K562 (cell line): Measurements from ENCODE around the gene IGFBPL1. TPM values are rescaled to one million over a fixed set of nuclear protein-coding genes. Genes with fewer than 3 reads are reported as not detected.

Experiments used
- ATAC-seq: fragments of 200-7000 bp; cut with Tn5 transposase; 3 replicates; pipeline ENCODE4 v1.9.1; 2020; ENCODE audit warnings: moderate library complexity
- BruUV-seq: library from RNA; stranded (reverse); fragments of 400-500 nt; replicated peaks from 2 replicates; lab custom pipeline; 2021; lab: Mats Ljungman, UMichigan
- CTCF ChIA-PET: fragments of 300-600 bp; formaldehyde crosslinking; extraction: SDS; loops from one replicate; lab custom pipeline; 2021; ENCODE audit warnings: low intra/inter-chr PET ratio; lab: Yijun Ruan, JAX
- POLR2A ChIA-PET: fragments of 300-600, 350-650 bp; sonication (Branson Sonifier 250); formaldehyde crosslinking; extraction: SDS; loops from one replicate; lab custom pipeline; 2021; ENCODE audit warnings: antibody characterized with exemption, inconsistent platforms; lab: Yijun Ruan, JAX
- DNase-seq, 4 experiments: peaks; one replicate each; pipeline versions ENCODE4 v3.0.0 to v3.0.0-alpha.2; 2011 to 2018; ENCODE audit warnings: low spot score in 3 of 4, mixed read lengths in 3 of 4; ENCODE audit errors: extremely low read depth in 1 of 4
- FAIRE-seq: peaks from 2 replicates; lab custom pipeline; 2011; peaks lifted over from hg19 to GRCh38; lab: Jason Lieb, UNC
- H2AFZ ChIP-seq: 2 replicates; pipeline ENCODE4 v1.6.0; 2011; ENCODE audit warnings: low read depth, low read length, control low read depth, inconsistent platforms
- H3K27ac ChIP-seq: fragments of 200-600 bp; 3 replicates; pipeline ENCODE4 v1.8.0; 2011; ENCODE audit warnings: low read depth, mild to moderate bottlenecking, control low read depth, inconsistent platforms, low read length, moderate library complexity, mixed read lengths; ENCODE audit errors: extremely low read depth
- H3K27me3 ChIP-seq, 2 experiments: fragments of 300-600 bp in 1 of 2; 2 replicates in 1 of 2; 3 replicates in 1 of 2; pipeline versions ENCODE4 v1.6.0 to v1.8.0; 2011; ENCODE audit warnings: inconsistent platforms in 2 of 2, low read length in 2 of 2, mild to moderate bottlenecking in 1 of 2, mixed read lengths in 1 of 2, moderate library complexity in 1 of 2; ENCODE audit not compliant: control insufficient read depth in 2 of 2, insufficient read depth in 2 of 2
- H3K36me3 ChIP-seq: fragments of 300-600 bp; 3 replicates; pipeline ENCODE4 v1.8.0; 2011; ENCODE audit warnings: mild to moderate bottlenecking, low read length, inconsistent platforms; ENCODE audit not compliant: control insufficient read depth, insufficient read depth
- H3K4me1 ChIP-seq, 2 experiments: fragments of 200-600 bp in 1 of 2; replicated peaks in 1 of 2; 2 replicates in 1 of 2; 3 replicates in 1 of 2; pipeline versions ENCODE4 v1.5.1 to v1.8.0; 2011; ENCODE audit warnings: inconsistent platforms in 2 of 2, low read length in 2 of 2, mild to moderate bottlenecking in 1 of 2, mixed read lengths in 1 of 2, moderate library complexity in 1 of 2; ENCODE audit not compliant: control insufficient read depth in 2 of 2, insufficient read depth in 2 of 2
- H3K4me2 ChIP-seq: 2 replicates; pipeline ENCODE4 v1.6.1; 2011; ENCODE audit warnings: low read length, control low read depth, inconsistent platforms, mixed read lengths; ENCODE audit not compliant: insufficient read depth
- H3K4me3 ChIP-seq: fragments of 200-600 bp; sonication (generic), shearing (Covaris generic); 2 replicates; pipeline ENCODE4 v1.5.1; 2016; ENCODE audit warnings: control low read depth, inconsistent platforms
- H3K79me2 ChIP-seq: fragments of 200-600 bp; 3 replicates; pipeline ENCODE4 v1.8.0; 2011; ENCODE audit warnings: low read length, inconsistent platforms; ENCODE audit not compliant: control insufficient read depth, insufficient read depth
- H3K9ac ChIP-seq, 2 experiments: 2 replicates each; pipeline versions ENCODE4 v1.6.0 to v1.6.1; 2011; ENCODE audit warnings: low read depth in 2 of 2, low read length in 2 of 2, control low read depth in 1 of 2, inconsistent platforms in 1 of 2, mild to moderate bottlenecking in 1 of 2, mixed read lengths in 1 of 2; ENCODE audit not compliant: insufficient read depth in 1 of 2
- H3K9me1 ChIP-seq: one replicate; pipeline ENCODE4 v1.6.0; 2011; ENCODE audit warnings: inconsistent platforms, mild to moderate bottlenecking, low read length, moderate library complexity; ENCODE audit not compliant: control insufficient read depth, insufficient read depth
- H3K9me3 ChIP-seq: replicated peaks from 2 replicates; pipeline ENCODE4 v1.5.1; 2011; ENCODE audit warnings: low read depth, low read length, inconsistent platforms; ENCODE audit not compliant: control insufficient read depth, insufficient read depth
- H4K20me1 ChIP-seq: replicated peaks from 2 replicates; pipeline ENCODE4 v1.6.1; 2011; ENCODE audit warnings: low read length, inconsistent platforms, mixed read lengths; ENCODE audit not compliant: control insufficient read depth, insufficient read depth
- CHD2 ChIP-seq: IDR thresholded peaks from 2 replicates; pipeline ENCODE4 v1.6.1; 2011; ENCODE audit warnings: low read depth, low read length
- CHD4 ChIP-seq: fragments of 200-600 bp; sonication (generic); IDR thresholded peaks from 3 replicates; pipeline ENCODE4 v1.6.1; 2012; ENCODE audit warnings: low read depth, mild to moderate bottlenecking, mixed read lengths, low read length, inconsistent platforms; ENCODE audit not compliant: insufficient read depth, insufficient replicate concordance, poor library complexity, severe bottlenecking
- DACH1 ChIP-seq: fragments of 450-650 bp; IDR thresholded peaks from 2 replicates; pipeline ENCODE4 v1.6.1; 2018; ENCODE audit not compliant: partially characterized antibody
- MAFG ChIP-seq: fragments of 450-650 bp; conservative IDR thresholded peaks from 2 replicates; pipeline ENCODE4 v1.6.1; 2016; ENCODE audit warnings: missing genetic modification characterization, missing compliant biosample characterization
- OTX1 ChIP-seq: fragments of 450-650 bp; formaldehyde crosslinking; IDR thresholded peaks from 2 replicates; pipeline ENCODE4 v1.4.0; 2022; ENCODE audit warnings: mild to moderate bottlenecking
- PML ChIP-seq: IDR thresholded peaks from 2 replicates; pipeline ENCODE4 v1.6.1; 2012; ENCODE audit warnings: low read length, inconsistent platforms
- RFX7 ChIP-seq: fragments of 250-450 bp; sonication (Bioruptor Pico); IDR thresholded peaks from 2 replicates; pipeline ENCODE4 v1.5.1; 2021; ENCODE audit warnings: mild to moderate bottlenecking
- RNF2 ChIP-seq: sonication (generic); IDR thresholded peaks from 2 replicates; pipeline ENCODE4 v1.6.1; 2016
- SIN3B ChIP-seq: fragments of 450-650 bp; IDR thresholded peaks from 2 replicates; pipeline ENCODE4 v1.6.1; 2017; ENCODE audit warnings: low read depth, mild to moderate bottlenecking, moderate library complexity
- SP1 ChIP-seq: sonication (generic); formaldehyde crosslinking; IDR thresholded peaks from 2 replicates; pipeline ENCODE4 v1.8.1; 2022; ENCODE audit warnings: mild to moderate bottlenecking, missing genetic modification reagents
- SP2 ChIP-seq: IDR thresholded peaks from 2 replicates; pipeline ENCODE4 v1.6.1; 2011; ENCODE audit warnings: mild to moderate bottlenecking, low read depth, low read length, moderate library complexity; ENCODE audit not compliant: poor library complexity, severe bottlenecking; ENCODE audit errors: extremely low read depth
- YBX1 ChIP-seq: fragments of 450-650 bp; IDR thresholded peaks from 2 replicates; pipeline ENCODE4 v1.7.1; 2016; ENCODE audit warnings: mild to moderate bottlenecking
- ZNF282 ChIP-seq: sonication (generic); formaldehyde crosslinking; IDR thresholded peaks from 2 replicates; pipeline ENCODE4 v1.8.1; 2023; ENCODE audit warnings: missing genetic modification reagents
- ZNF347 ChIP-seq: fragments of 450-650 bp; formaldehyde crosslinking; IDR thresholded peaks from 2 replicates; pipeline ENCODE4 v1.4.0; 2020; ENCODE audit warnings: low read depth, mild to moderate bottlenecking, moderate library complexity
- ZNF707 ChIP-seq: fragments of 250-450 bp; sonication (Bioruptor Pico); conservative IDR thresholded peaks from 2 replicates; pipeline ENCODE4 v1.8.0; 2022; ENCODE audit warnings: inconsistent platforms, mild to moderate bottlenecking, moderate library complexity
- ZNF785 ChIP-seq: fragments of 250-450 bp; sonication (Bioruptor Pico); IDR thresholded peaks from 2 replicates; pipeline ENCODE4 v1.4.0; 2020; ENCODE audit warnings: mild to moderate bottlenecking
- WGBS: fragments of 100-300 bp; shearing (Covaris generic); methylation state at CpG from one replicate; pipeline ENCODE4 v1.1.6; 2016; ENCODE audit warnings: low coverage, mixed read lengths; ENCODE audit not compliant: insufficient coverage; ENCODE audit errors: missing lambda C conversion rate; 5-methylcytosine and 5-hydroxymethylcytosine counted together
- in situ Hi-C: fragments of 300-500 bp; cut with MboI; formaldehyde crosslinking; loops from 4 replicates; pipeline ENCODE4 v1.15.0; 2018; ENCODE audit warnings: inconsistent platforms, mixed read lengths
- intact Hi-C: fragments of 100-400 bp; cut with micrococcal nuclease; formaldehyde crosslinking; loops from 2 replicates; pipeline ENCODE4 v1.14.2; 2022
- polyA plus RNA-seq, 8 experiments: library from polyadenylated mRNA; depleted of rRNA in 4 of 8; stranded (reverse) in 5 of 8; unstranded in 3 of 8; fragments of >200 nt; fragmentation: Nextera tagmentation in 2 of 8; fragmentation: Illumina TruSeq in 1 of 8; extraction: Ambion mirVana in 2 of 8; extraction: Trizol in 1 of 8; gene quantifications; 2 replicates each; pipeline versions ENCODE4 v1.2.1 to v1.2.3, GENCODE V29; 2011 to 2014; ENCODE audit warnings: inconsistent platforms in 1 of 8, missing spikeins in 1 of 8
- total RNA-seq, 7 experiments: library from RNA; depleted of rRNA in 6 of 7; stranded (reverse); fragments of >200 nt in 6 of 7; fragmentation: Illumina TruSeq in 2 of 7; extraction: Trizol in 2 of 7; gene quantifications; 2 replicates each; pipeline versions ENCODE4 v1.2.1 to v1.2.3, GENCODE V29; 2011 to 2021; ENCODE audit warnings: low replicate concordance in 1 of 7
- TF ChIP-seq, protein P1 (sequence below): fragments of 450-650 bp; conservative IDR thresholded peaks from 2 replicates; pipeline ENCODE4 v1.6.1; 2016; ENCODE audit warnings: missing genetic modification characterization, low read depth, mild to moderate bottlenecking, missing compliant biosample characterization, moderate library complexity

Gene IGFBPL1
- total and polyA plus RNA-seq, 9 of the 15 experiments (the other 6 are each of a cell fraction or from before 2014, with no cell fraction given) = not detected

DNA sequence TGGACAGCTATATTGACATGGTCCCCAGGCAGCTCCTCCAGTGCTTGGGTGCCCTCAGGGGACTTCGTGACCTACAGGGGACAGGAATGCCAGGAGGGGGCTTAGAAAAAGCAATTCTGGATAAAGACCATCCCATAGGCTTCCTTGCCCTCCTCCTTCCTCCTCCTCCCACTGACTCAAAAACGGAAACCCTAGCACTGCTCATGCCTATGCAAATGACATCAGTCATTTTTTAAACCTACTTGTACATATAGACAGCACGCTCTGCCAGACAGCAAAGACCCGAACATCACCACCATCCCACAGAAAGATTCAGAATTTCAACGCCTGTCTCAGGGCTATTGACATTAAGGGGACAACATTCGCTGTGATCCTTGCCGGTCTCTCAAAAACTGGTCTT lies 11.0 kb downstream of the IGFBPL1 start (continued):
- TF ChIP-seq SIN3B (no peak), CHD2 (no peak), YBX1 (no peak)

DNA sequence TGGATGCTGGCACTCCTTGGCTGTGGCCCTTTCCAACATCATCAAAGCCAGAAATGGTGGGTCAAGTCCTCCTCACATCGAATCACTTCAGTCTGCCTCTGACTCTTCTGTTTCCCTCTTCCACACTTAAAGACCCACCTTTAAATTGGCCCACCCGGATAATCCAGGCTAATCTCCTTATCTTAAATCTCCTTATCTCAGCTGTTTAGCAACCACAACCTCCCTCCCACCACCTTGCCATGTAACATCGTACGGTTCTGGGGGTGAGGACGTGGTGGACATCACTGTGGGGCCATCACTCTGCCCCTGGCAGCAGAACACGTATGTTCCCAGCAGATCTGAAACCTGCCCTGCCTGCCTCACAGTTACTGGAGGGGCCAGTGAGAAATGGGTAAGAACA lies 11.5 kb downstream of the IGFBPL1 start:
- H3K4me1 ChIP-seq = no peaks in the 10 kb centered on the region
- ChIA-PET POLR2A (no interaction called here), CTCF (no interaction called here)
- H3K4me3 ChIP-seq = no peak overlapping the region
- BruUV-seq = no TSS peak
- TF ChIP-seq ZNF347 (no peak), MAFG (tag) (no peak), OTX1 (CRISPR knock-in tag) (no peak), ZNF282 (CRISPR knock-in tag) (no peak), ZNF785 (CRISPR knock-in tag) (no peak), ZNF707 (no peak), RFX7 (CRISPR knock-in tag) (no peak), SP1 (CRISPR knock-in tag) (no peak), CHD4 (no peak), PML (no peak), SP2 (no peak), DACH1 (no peak), RNF2 (no peak)
- TF ChIP-seq, protein P1, sequence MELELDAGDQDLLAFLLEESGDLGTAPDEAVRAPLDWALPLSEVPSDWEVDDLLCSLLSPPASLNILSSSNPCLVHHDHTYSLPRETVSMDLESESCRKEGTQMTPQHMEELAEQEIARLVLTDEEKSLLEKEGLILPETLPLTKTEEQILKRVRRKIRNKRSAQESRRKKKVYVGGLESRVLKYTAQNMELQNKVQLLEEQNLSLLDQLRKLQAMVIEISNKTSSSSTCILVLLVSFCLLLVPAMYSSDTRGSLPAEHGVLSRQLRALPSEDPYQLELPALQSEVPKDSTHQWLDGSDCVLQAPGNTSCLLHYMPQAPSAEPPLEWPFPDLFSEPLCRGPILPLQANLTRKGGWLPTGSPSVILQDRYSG (tag) = no peak
- H3K9ac ChIP-seq = no peak overlapping the region
- ATAC-seq = no peak
- H3K27me3 ChIP-seq = peaks cover 58 to 62% of the 10 kb centered on the region in 2 experiments
- no peaks in the 10 kb centered on the region for H3K79me2 ChIP-seq
- no peak overlapping the region for H3K4me2 ChIP-seq
- H3K9me3 ChIP-seq = no peaks in the 10 kb centered on the region
- in situ Hi-C loops (no loop called here), intact Hi-C loops (no loop called here)
- no peaks in the 10 kb centered on the region for H3K9me1 ChIP-seq
- DNase-seq = no peak
- H3K27ac ChIP-seq = no peak overlapping the region
- 0% methylated on average over 6 of the region's 6 CpGs for WGBS
- H4K20me1 ChIP-seq = peaks cover 17% of the 10 kb centered on the region; the same call in 1 of the 2 replicates
- H2AFZ ChIP-seq = no peak overlapping the region
- no peaks in the 10 kb centered on the region for H3K36me3 ChIP-seq
- FAIRE-seq = no peak
